Tibial nerve (tissue), 4 donors: ENCODE results near the gene FAM240B. TPM values are rescaled to one million over a fixed set of nuclear protein-coding genes. Genes with fewer than 3 reads are reported as not detected.

Experiments used
- DNase-seq, 2 donors: peaks; one replicate each; pipeline ENCODE4 v3.0.0-alpha.2; 2019; ENCODE audit warnings: low spot score in 2 of 2
- H3K27ac ChIP-seq, 4 donors: fragments of 200-600 bp; sonication (generic) in 3 of 4; one replicate each; pipeline ENCODE4 v1.5.1; 2017 to 2019; ENCODE audit warnings: mild to moderate bottlenecking in 1 of 4
- H3K27me3 ChIP-seq, 2 donors: fragments of 200-600 bp; sonication (generic) in 1 of 2; one replicate each; pipeline versions ENCODE4 v1.5.1 to v1.6.0; 2017 to 2019
- H3K36me3 ChIP-seq, 3 donors: fragments of 200-600 bp; sonication (generic); one replicate each; pipeline ENCODE4 v1.5.1; 2018 to 2019
- H3K4me1 ChIP-seq, 4 donors: fragments of 200-600 bp; sonication (generic) in 3 of 4; one replicate each; pipeline ENCODE4 v1.5.1; 2017 to 2019
- H3K4me3 ChIP-seq, 4 donors: fragments of 200-600 bp; sonication (generic) in 3 of 4; one replicate each; pipeline ENCODE4 v1.5.1; 2017 to 2019; ENCODE audit warnings: mild to moderate bottlenecking in 1 of 4, moderate library complexity in 1 of 4
- H3K9me3 ChIP-seq, 4 donors: fragments of 200-600 bp; sonication (generic) in 3 of 4; one replicate each; pipeline ENCODE4 v1.5.1; 2017 to 2019
- EP300 ChIP-seq, 2 donors: sonication (generic); formaldehyde crosslinking; IDR thresholded peaks; one replicate each; pipeline ENCODE4 v1.6.1; 2017; ENCODE audit warnings: antibody characterized with exemption in 2 of 2, mild to moderate bottlenecking in 1 of 2
- POLR2A ChIP-seq, 2 donors: fragments of 450-650 bp; IDR thresholded peaks; one replicate each; pipeline ENCODE4 v1.6.1; 2017; ENCODE audit warnings: antibody characterized with exemption in 2 of 2, mild to moderate bottlenecking in 2 of 2, moderate library complexity in 2 of 2
- WGBS, 2 donors: methylation state at CpG; one replicate each; pipeline ENCODE4 v1.1.5; 2018; 5-methylcytosine and 5-hydroxymethylcytosine counted together
- total RNA-seq, 4 donors: library from RNA; depleted of rRNA; stranded (reverse); fragments of >200 nt; gene quantifications; one replicate each; pipeline ENCODE4 v1.1.0, GENCODE V29; 2016
- TF ChIP-seq, protein P1 (sequence below), 5 experiments: fragments of 200-600 bp in 3 of 5; fragments of 450-650 bp in 2 of 5; sonication (generic) in 3 of 5; IDR thresholded peaks; one replicate each; pipeline ENCODE4 v1.5.1; 2016 to 2019; ENCODE audit warnings: antibody characterized with exemption in 5 of 5, mild to moderate bottlenecking in 3 of 5, moderate library complexity in 2 of 5

Gene FAM240B
- total RNA-seq, 4 donors from 2014 or later: not detected

GRCh38 chr9:38734831-38735230 lies 14.9 kb upstream of the FAM240B start:
- Histone ChIP-seq H3K9me3 (peaks cover 0 to 5% (median 0%) of the 10 kb centered on the region in 4 donors), H3K27ac (no peak overlapping the region), H3K4me3 (no peak overlapping the region), H3K36me3 (no peaks in the 10 kb centered on the region), H3K4me1 (no peaks in the 10 kb centered on the region), H3K27me3 (no peaks in the 10 kb centered on the region)
- no peak for TF ChIP-seq POLR2A (IDR thresholded peaks at IDR 0.05)
- TF ChIP-seq, protein P1, sequence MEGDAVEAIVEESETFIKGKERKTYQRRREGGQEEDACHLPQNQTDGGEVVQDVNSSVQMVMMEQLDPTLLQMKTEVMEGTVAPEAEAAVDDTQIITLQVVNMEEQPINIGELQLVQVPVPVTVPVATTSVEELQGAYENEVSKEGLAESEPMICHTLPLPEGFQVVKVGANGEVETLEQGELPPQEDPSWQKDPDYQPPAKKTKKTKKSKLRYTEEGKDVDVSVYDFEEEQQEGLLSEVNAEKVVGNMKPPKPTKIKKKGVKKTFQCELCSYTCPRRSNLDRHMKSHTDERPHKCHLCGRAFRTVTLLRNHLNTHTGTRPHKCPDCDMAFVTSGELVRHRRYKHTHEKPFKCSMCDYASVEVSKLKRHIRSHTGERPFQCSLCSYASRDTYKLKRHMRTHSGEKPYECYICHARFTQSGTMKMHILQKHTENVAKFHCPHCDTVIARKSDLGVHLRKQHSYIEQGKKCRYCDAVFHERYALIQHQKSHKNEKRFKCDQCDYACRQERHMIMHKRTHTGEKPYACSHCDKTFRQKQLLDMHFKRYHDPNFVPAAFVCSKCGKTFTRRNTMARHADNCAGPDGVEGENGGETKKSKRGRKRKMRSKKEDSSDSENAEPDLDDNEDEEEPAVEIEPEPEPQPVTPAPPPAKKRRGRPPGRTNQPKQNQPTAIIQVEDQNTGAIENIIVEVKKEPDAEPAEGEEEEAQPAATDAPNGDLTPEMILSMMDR (IDR thresholded peaks at IDR 0.05): no peak
- no peak for DNase-seq
- WGBS, 2 donors: 95 to 98% methylated on average over 5 of the region's 5 CpGs

DNA sequence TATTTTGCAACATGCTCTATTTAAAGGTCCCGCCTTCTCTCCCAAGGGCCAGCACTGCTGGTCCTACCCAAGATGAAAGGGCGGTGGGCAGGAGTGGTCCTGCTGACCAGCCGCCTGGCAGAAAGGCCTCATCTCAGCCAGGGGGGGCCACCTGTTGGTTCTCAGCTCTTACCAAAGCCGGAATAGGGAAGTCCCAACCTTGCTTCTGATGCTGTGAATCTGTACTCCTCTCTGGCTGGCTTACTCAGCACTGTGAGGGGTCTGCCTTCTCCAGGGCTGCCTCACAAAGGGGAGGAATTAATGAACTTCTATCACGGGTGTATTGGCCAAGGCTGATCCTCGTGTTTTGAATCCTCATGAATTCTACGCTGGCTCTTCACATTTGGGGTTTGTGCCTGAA lies 13.6 kb upstream of the FAM240B start:
- Histone ChIP-seq H3K9me3 (peaks cover 0 to 5% (median 0%) of the 10 kb centered on the region in 4 donors), H3K27me3 (no peaks in the 10 kb centered on the region), H3K4me1 (no peaks in the 10 kb centered on the region), H3K36me3 (no peaks in the 10 kb centered on the region), H3K4me3 (no peak overlapping the region), H3K27ac (no peak overlapping the region)
- no peak for DNase-seq
- WGBS, 2 donors: 85 to 88% methylated on average over 7 of the region's 7 CpGs
- TF ChIP-seq, protein P1 (IDR thresholded peaks at IDR 0.05): no peak

GRCh38 chr9:38732885-38733284 lies 13.0 kb upstream of the FAM240B start:
- H3K27ac ChIP-seq: no peak overlapping the region
- no peak for DNase-seq
- peaks cover 0 to 5% (median 0%) of the 10 kb centered on the region in 4 donors for H3K9me3 ChIP-seq
- no peaks in the 10 kb centered on the region for H3K27me3 ChIP-seq
- H3K4me3 ChIP-seq: no peak overlapping the region
- no peaks in the 10 kb centered on the region for H3K4me1 ChIP-seq
- no peak for TF ChIP-seq EP300 (IDR thresholded peaks at IDR 0.05)
- TF ChIP-seq, protein P1 (IDR thresholded peaks at IDR 0.05): no peak
- no peak for TF ChIP-seq POLR2A (IDR thresholded peaks at IDR 0.05)
- 74 to 77% methylated on average over 11 of the region's 11 CpGs for WGBS, 2 donors
- H3K36me3 ChIP-seq: no peaks in the 10 kb centered on the region

GRCh38 chr9:38727497-38728001 lies 7.6 kb upstream of the FAM240B start:
- TF ChIP-seq, protein P1 (IDR thresholded peaks at IDR 0.05): no peak
- TF ChIP-seq EP300 (IDR thresholded peaks at IDR 0.05): no peak
- no peaks in the 10 kb centered on the region for H3K4me1 ChIP-seq

GRCh38 chr9:38724754-38725153 lies 4.8 kb upstream of the FAM240B start:
- WGBS, 2 donors: 82 to 84% methylated on average over 10 of the region's 10 CpGs
- DNase-seq: no peak
- Histone ChIP-seq H3K4me3 (no peak overlapping the region), H3K27me3 (no peaks in the 10 kb centered on the region), H3K4me1 (no peaks in the 10 kb centered on the region), H3K27ac (no peak overlapping the region), H3K9me3 (no peaks in the 10 kb centered on the region), H3K36me3 (no peaks in the 10 kb centered on the region)
- TF ChIP-seq POLR2A (IDR thresholded peaks at IDR 0.05): no peak
- no peak for TF ChIP-seq EP300 (IDR thresholded peaks at IDR 0.05)
- TF ChIP-seq, protein P1 (IDR thresholded peaks at IDR 0.05): no peak

More at GRCh38 chr9:38727497-38728001, 7.6 kb upstream of the FAM240B start:
- Histone ChIP-seq H3K27ac (no peak overlapping the region), H3K36me3 (no peaks in the 10 kb centered on the region), H3K4me3 (no peak overlapping the region), H3K9me3 (peaks cover 0 to 5% (median 0%) of the 10 kb centered on the region in 4 donors), H3K27me3 (no peaks in the 10 kb centered on the region)
- 40 to 44% methylated on average over 10 of the region's 10 CpGs for WGBS, 2 donors
- no peak for DNase-seq
